GM21786 (cell line): ENCODE measurements around the gene NTSR1.

Source experiments
- ATAC-seq: cut with Tn5 transposase; IDR thresholded peaks from one replicate; pipeline ENCODE4 v1.9.1; 2021; ENCODE audit not compliant: unreplicated experiment

The NTSR1 gene

GRCh38 chr20:62723768-62724450 lies 15.3 kb downstream of the NTSR1 start:
- no peak for ATAC-seq

GRCh38 chr20:62724692-62725595 lies 16.3 kb downstream of the NTSR1 start:
- no peak for ATAC-seq

- ATAC-seq = no peak
These were observed 17.1 kb downstream of the NTSR1 start for GRCh38 chr20:62725596-62726268.

- no peak for ATAC-seq
These were observed 17.6 kb downstream of the NTSR1 start for GRCh38 chr20:62726276-62726675.

GRCh38 chr20:62726716-62727583 lies 18.3 kb downstream of the NTSR1 start:
- ATAC-seq = no peak

GRCh38 chr20:62727584-62728027 lies 19.0 kb downstream of the NTSR1 start:
- no peak for ATAC-seq

GRCh38 chr20:62728028-62728780 lies 19.6 kb downstream of the NTSR1 start:
- no peak for ATAC-seq

- ATAC-seq = no peak
These were observed 20.2 kb downstream of the NTSR1 start for GRCh38 chr20:62728781-62729300.

GRCh38 chr20:62730481-62730880 lies 21.8 kb downstream of the NTSR1 start:
- ATAC-seq = no peak

GRCh38 chr20:62732031-62732760 lies 23.6 kb downstream of the NTSR1 start:
- no peak for ATAC-seq

- ATAC-seq = no peak
These were observed 24.3 kb downstream of the NTSR1 start for GRCh38 chr20:62732842-62733525.

- no peak for ATAC-seq
These were observed 24.8 kb downstream of the NTSR1 start for GRCh38 chr20:62733526-62733842.

GRCh38 chr20:62733891-62734290 lies 25.3 kb downstream of the NTSR1 start:
- no peak for ATAC-seq

GRCh38 chr20:62734326-62734725 lies 25.7 kb downstream of the NTSR1 start:
- no peak for ATAC-seq

- no peak for ATAC-seq
These were observed 26.2 kb downstream of the NTSR1 start for GRCh38 chr20:62734881-62735280.

- ATAC-seq = no peak
These were observed 26.7 kb downstream of the NTSR1 start for GRCh38 chr20:62735331-62735821.

- no peak for ATAC-seq
These were observed 27.4 kb downstream of the NTSR1 start for GRCh38 chr20:62736026-62736406.

- no peak for ATAC-seq
These were observed 27.9 kb downstream of the NTSR1 start for GRCh38 chr20:62736407-62737071.
